A673 (cell line): ENCODE data around the gene C1orf122. TPM values are rescaled to one million over a fixed set of nuclear protein-coding genes. Genes with fewer than 3 reads are reported as not detected.

Experiments used
- BruUV-seq: library from RNA; stranded (reverse); fragments of 400-500 nt; replicated peaks from 2 replicates; lab custom pipeline; 2021; lab: Mats Ljungman, UMichigan
- CTCF ChIA-PET: fragments of 300-600 bp; sonication (Branson Sonifier 250); formaldehyde crosslinking; loops from one replicate; lab custom pipeline; 2022; ENCODE audit warnings: antibody characterized with exemption; lab: Charles Lee
- POLR2A ChIA-PET: fragments of 300-600 bp; sonication (Branson Sonifier 250); formaldehyde crosslinking; loops from one replicate; lab custom pipeline; 2022; ENCODE audit warnings: antibody characterized with exemption; ENCODE audit not compliant: low non-redundant PET; lab: Charles Lee
- DNase-seq: peaks from one replicate; pipeline ENCODE4 v3.0.0-alpha.2; 2015; ENCODE audit warnings: low spot score
- H3K27ac ChIP-seq: fragments of 200-600 bp; sonication (generic); 2 replicates; pipeline ENCODE4 v1.5.1; 2016; ENCODE audit warnings: mixed run types, low read depth, mild to moderate bottlenecking, mixed read lengths, antibody characterized with exemption, low read length; ENCODE audit not compliant: poor library complexity, severe bottlenecking
- H3K27me3 ChIP-seq: fragments of 200-600 bp; sonication (generic); replicated peaks from 2 replicates; pipeline ENCODE4 v1.6.1; 2017; ENCODE audit warnings: mixed run types, low read depth, mild to moderate bottlenecking, mixed read lengths, antibody characterized with exemption, low read length; ENCODE audit not compliant: insufficient read depth, poor library complexity
- H3K36me3 ChIP-seq: fragments of 200-600 bp; sonication (generic); 2 replicates; pipeline ENCODE4 v1.6.1; 2016; ENCODE audit warnings: mixed run types, mild to moderate bottlenecking, mixed read lengths, antibody characterized with exemption, low read length; ENCODE audit not compliant: insufficient read depth, poor library complexity, severe bottlenecking
- H3K4me1 ChIP-seq: fragments of 200-600 bp; sonication (generic); 2 replicates; pipeline ENCODE4 v1.6.1; 2017; ENCODE audit warnings: mixed run types, mild to moderate bottlenecking, mixed read lengths, antibody characterized with exemption, low read length; ENCODE audit not compliant: insufficient read depth, poor library complexity, severe bottlenecking
- H3K4me3 ChIP-seq: fragments of 200-600 bp; sonication (generic); 2 replicates; pipeline ENCODE4 v1.5.1; 2016; ENCODE audit warnings: low read depth, mixed run types, mild to moderate bottlenecking, mixed read lengths, low read length; ENCODE audit not compliant: poor library complexity, severe bottlenecking
- H3K9me3 ChIP-seq: fragments of 200-600 bp; sonication (generic); 2 replicates; pipeline ENCODE4 v1.6.1; 2016; ENCODE audit warnings: mixed run types, low read depth, mild to moderate bottlenecking, mixed read lengths, antibody characterized with exemption, low read length; ENCODE audit not compliant: poor library complexity, severe bottlenecking
- CTCF ChIP-seq: fragments of 300-800, 200-600 bp; sonication (generic); conservative IDR thresholded peaks from 2 replicates; pipeline ENCODE4 v1.5.1; 2017; ENCODE audit warnings: low read depth, mild to moderate bottlenecking, antibody characterized with exemption, low read length, moderate library complexity, mixed read lengths
- EZH2 ChIP-seq: fragments of 200-600 bp; sonication (generic); IDR thresholded peaks from 2 replicates; pipeline ENCODE4 v1.6.1; 2017; ENCODE audit warnings: borderline replicate concordance, low read depth, mild to moderate bottlenecking, mixed read lengths, antibody characterized with exemption, low read length; ENCODE audit not compliant: poor library complexity, severe bottlenecking
- intact Hi-C: fragments of 100-400 bp; cut with micrococcal nuclease; formaldehyde crosslinking; loops from one replicate; pipeline ENCODE4 v1.10.0; 2022; ENCODE audit not compliant: unreplicated experiment
- total RNA-seq: library from RNA; stranded (reverse); gene quantifications from 2 replicates; pipeline ENCODE4 v1.2.3, GENCODE V29; 2021

C1orf122 gene
- total RNA-seq, 1 experiment from 2014 or later: 31.0 TPM

- Histone ChIP-seq H3K27me3 (no peaks in the 10 kb centered on the region), H3K36me3 (peaks cover 23% of the 10 kb centered on the region), H3K27ac (no peak overlapping the region), H3K4me3 (no peak overlapping the region), H3K4me1 (no peaks in the 10 kb centered on the region), H3K9me3 (no peaks in the 10 kb centered on the region)
- POLR2A ChIA-PET: no interaction called here
- BruUV-seq: no TSS peak
- TF ChIP-seq CTCF (no peak), EZH2 (no peak)
- CTCF ChIA-PET: interaction anchor here (0.7 to 1.7 kb wide), 2 partner anchors 20 to 32 kb away, joined by 3 to 4 read pairs; no protein-coding TSS in a partner anchor
- no peak for DNase-seq
- intact Hi-C loops: no loop called here
Observed at GRCh38 chr1:37828410-37829074, 21.0 kb downstream of the C1orf122 start.

DNA sequence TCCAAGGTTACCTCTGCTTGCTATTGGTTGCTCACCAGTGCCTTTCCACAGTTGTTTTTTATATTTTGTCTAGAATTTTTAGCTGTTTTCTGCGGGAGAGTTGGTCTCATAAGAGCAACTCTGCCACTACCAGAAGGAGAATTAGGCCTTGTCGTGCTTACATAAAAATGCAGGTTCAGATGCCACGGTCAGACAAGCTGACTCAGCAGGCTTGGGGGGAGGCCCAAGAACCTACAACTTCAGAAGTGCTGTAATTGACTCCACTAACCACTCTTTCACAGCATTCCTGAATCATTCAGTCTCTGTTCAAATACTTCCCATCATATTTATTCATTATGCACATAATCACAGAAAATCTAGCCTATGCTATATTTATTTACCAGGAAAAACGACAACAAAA lies 23.5 kb downstream of the C1orf122 start:
- H3K27ac ChIP-seq: no peak overlapping the region
- TF ChIP-seq CTCF: no peak
- no peak for TF ChIP-seq EZH2
- H3K27me3 ChIP-seq: no peaks in the 10 kb centered on the region
- ChIA-PET CTCF (no interaction called here), POLR2A (no interaction called here)
- no peak for DNase-seq
- H3K9me3 ChIP-seq: no peaks in the 10 kb centered on the region
- peaks cover 37% of the 10 kb centered on the region for H3K36me3 ChIP-seq
- no peak overlapping the region for H3K4me3 ChIP-seq
- BruUV-seq: no TSS peak
- H3K4me1 ChIP-seq: no peaks in the 10 kb centered on the region
- intact Hi-C loops: no loop called here

DNA sequence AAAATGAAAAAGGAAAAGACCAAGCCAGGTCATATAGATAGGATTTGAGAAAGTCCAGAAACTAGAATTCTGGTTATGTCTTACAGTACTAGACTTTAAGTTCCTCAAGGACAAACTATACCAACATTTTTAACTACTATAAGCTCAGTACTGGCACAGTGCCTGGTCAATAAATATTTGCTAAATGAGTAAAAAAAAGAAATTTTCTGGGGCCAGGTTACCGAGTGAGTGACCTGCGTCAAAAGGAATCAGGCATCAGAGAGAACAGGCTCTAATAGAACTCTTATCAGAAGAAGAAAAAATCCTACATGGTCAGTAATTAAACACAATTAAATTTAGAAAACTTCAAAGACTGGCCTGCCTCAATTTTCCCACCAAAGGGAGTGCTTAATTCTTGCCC lies 24.2 kb downstream of the C1orf122 start:
- no peaks in the 10 kb centered on the region for H3K27me3 ChIP-seq
- peaks cover 41% of the 10 kb centered on the region for H3K36me3 ChIP-seq
- BruUV-seq: no TSS peak
- H3K4me1 ChIP-seq: no peaks in the 10 kb centered on the region
- no peak for TF ChIP-seq CTCF
- no peak for TF ChIP-seq EZH2
- intact Hi-C loops: no loop called here
- no peak overlapping the region for H3K27ac ChIP-seq
- ChIA-PET POLR2A (no interaction called here), CTCF (no interaction called here)
- no peaks in the 10 kb centered on the region for H3K9me3 ChIP-seq
- no peak for DNase-seq
- H3K4me3 ChIP-seq: no peak overlapping the region
